Measurements from ENCODE around the gene SPOP. TPM values are rescaled to one million over a fixed set of nuclear protein-coding genes. Genes with fewer than 3 reads are reported as not detected.
"Not testable (repeated sequence)": the region's sequence is repeated elsewhere in the genome, so short reads cannot be mapped to it uniquely, and the experiment has no call there.

SPOP gene
- total RNA-seq, 6 experiments from 2014 or later, result 53.2 to 60.6 (median 55.6) TPM

- peaks cover 14% of the 10 kb centered on the region for H3K27me3 Mint-ChIP-seq (ENCODE audit: insufficient read depth)
- H3K36me3 Mint-ChIP-seq (ENCODE audit: low read depth), result no peaks in the 10 kb centered on the region
- H3K9me3 Mint-ChIP-seq, result no peaks in the 10 kb centered on the region
- no peak overlapping the region for H3K27ac Mint-ChIP-seq
- TF ChIP-seq CTCF (IDR thresholded peaks at IDR 0.05), result no peak
- H3K4me1 Mint-ChIP-seq (ENCODE audit: low read depth), result no peaks in the 10 kb centered on the region
- H3K4me3 Mint-ChIP-seq, result no peak overlapping the region
- DNase-seq, result no peak
Measured at GRCh38 chr17:49551221-49552069, 126.5 kb downstream of the SPOP start.

GRCh38 chr17:49550764-49551163 lies 127.1 kb downstream of the SPOP start:
- not testable (repeated sequence) for DNase-seq; H3K9me3 Mint-ChIP-seq; H3K4me3 Mint-ChIP-seq; H3K27ac Mint-ChIP-seq; H3K36me3 Mint-ChIP-seq (ENCODE audit: low read depth); H3K4me1 Mint-ChIP-seq (ENCODE audit: low read depth)
- H3K27me3 Mint-ChIP-seq (ENCODE audit: insufficient read depth), result peaks cover 14% of the 10 kb centered on the region

GRCh38 chr17:49549691-49550678 lies 127.9 kb downstream of the SPOP start:
- no peaks in the 10 kb centered on the region for H3K4me1 Mint-ChIP-seq (ENCODE audit: low read depth)
- H3K27me3 Mint-ChIP-seq (ENCODE audit: insufficient read depth), result peaks cover 15% of the 10 kb centered on the region
- H3K9me3 Mint-ChIP-seq, result no peaks in the 10 kb centered on the region
- DNase-seq, result no peak
- no peak overlapping the region for H3K27ac Mint-ChIP-seq
- no peak for TF ChIP-seq CTCF (IDR thresholded peaks at IDR 0.05)
- no peaks in the 10 kb centered on the region for H3K36me3 Mint-ChIP-seq (ENCODE audit: low read depth)
- no peak overlapping the region for H3K4me3 Mint-ChIP-seq

DNA sequence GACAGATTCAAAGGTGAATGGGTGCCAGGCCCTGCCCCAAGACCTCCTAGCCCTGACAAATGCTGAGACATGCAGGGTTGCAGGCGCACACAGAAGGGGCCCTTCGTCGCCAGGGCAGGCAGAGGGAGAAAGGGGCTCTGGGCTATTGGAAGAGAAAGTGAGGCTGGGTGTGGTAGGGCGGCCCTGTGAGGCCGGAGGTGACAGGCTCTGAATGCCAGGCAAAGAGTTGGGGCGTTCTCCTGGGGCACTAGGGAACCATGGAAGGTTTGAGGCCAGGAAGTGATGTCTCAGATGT lies 128.6 kb downstream of the SPOP start:
- Mint-ChIP-seq H3K27ac (no peak overlapping the region), H3K9me3 (no peaks in the 10 kb centered on the region), H3K4me3 (no peak overlapping the region), H3K27me3 (ENCODE audit: insufficient read depth) (peaks cover 17% of the 10 kb centered on the region), H3K4me1 (ENCODE audit: low read depth) (no peaks in the 10 kb centered on the region), H3K36me3 (ENCODE audit: low read depth) (no peaks in the 10 kb centered on the region)
- no peak for DNase-seq
- TF ChIP-seq CTCF (IDR thresholded peaks at IDR 0.05), result no peak

Other genes with a start within 250 kb of the SPOP start
- under 1 TPM in 5 of 6 experiments, not detected in 1; 0.07 to 0.14 (median 0.11) TPM for gene NGFR, start 182.8 kb downstream of the SPOP start, total RNA-seq (2021; fragmentation: NEBNext Ultra II Directional; extraction: Animal tissue kit (Norgen Biotek cat#: 25700))
- gene NXPH3, start 102.2 kb downstream of the SPOP start, total RNA-seq (2021; fragmentation: NEBNext Ultra II Directional; extraction: Animal tissue kit (Norgen Biotek cat#: 25700)), result 1 to 10 TPM in 5 of 6 experiments, under 1 TPM in 1; 0.59 to 2.3 (median 1.5) TPM
- gene SLC35B1, start 29.9 kb upstream of the SPOP start, total RNA-seq (2021; fragmentation: NEBNext Ultra II Directional; extraction: Animal tissue kit (Norgen Biotek cat#: 25700)), result 100 to 1,000 TPM in 2 of 6 experiments, 10 to 100 TPM in 4; 78.2 to 117 (median 88.4) TPM
- 1 to 10 TPM in 1 of 6 experiments, under 1 TPM in 5; 0.23 to 1.1 (median 0.57) TPM for gene FAM117A, start 86.0 kb upstream of the SPOP start, total RNA-seq (2021; fragmentation: NEBNext Ultra II Directional; extraction: Animal tissue kit (Norgen Biotek cat#: 25700))
- 10 to 100 TPM; 35.3 to 45.5 (median 36.5) TPM for gene KAT7, start 110.6 kb upstream of the SPOP start, total RNA-seq (2021; fragmentation: NEBNext Ultra II Directional; extraction: Animal tissue kit (Norgen Biotek cat#: 25700))
- gene TAC4, start 170.0 kb upstream of the SPOP start, total RNA-seq (2021; fragmentation: NEBNext Ultra II Directional; extraction: Animal tissue kit (Norgen Biotek cat#: 25700)), result not detected